Measurements from ENCODE around the gene DGKH. TPM values are rescaled to one million over a fixed set of nuclear protein-coding genes. Genes with fewer than 3 reads are reported as not detected.

DGKH gene
- total RNA-seq, 4 donors from 2014 or later: 15.0 to 20.8 (median 17.1) TPM

DNA sequence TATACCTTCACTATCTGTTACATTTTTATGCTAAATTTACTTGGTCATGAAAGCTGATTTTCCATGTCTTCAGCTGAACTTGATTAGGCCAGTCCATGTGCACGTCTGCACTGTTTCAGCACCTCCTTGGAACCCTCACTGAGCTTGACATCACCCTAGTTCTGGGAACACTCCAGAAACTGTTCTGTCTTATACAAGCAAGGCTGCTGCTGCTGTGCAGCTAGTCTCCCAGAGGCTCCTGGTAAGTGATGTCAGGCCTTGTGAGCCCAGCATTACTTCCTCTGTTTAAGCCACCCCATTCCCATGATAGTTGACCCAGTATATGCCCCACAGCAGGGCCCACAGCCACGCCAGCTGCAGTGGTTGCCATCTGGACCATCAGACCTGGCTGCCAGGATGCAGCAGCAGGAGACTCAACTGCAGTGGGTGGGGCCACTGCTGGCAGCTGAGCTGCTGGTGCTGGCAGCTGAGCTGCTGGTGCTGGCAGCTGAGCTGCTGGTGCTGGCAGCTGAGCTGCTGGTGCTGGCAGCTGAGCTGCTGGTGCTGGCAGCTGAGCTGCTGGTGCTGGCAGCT is 133.0 kb downstream of the DGKH start:
- Histone ChIP-seq H3K4me3 (no peak overlapping the region), H3K4me1 (no peaks in the 10 kb centered on the region), H3K36me3 (peaks cover 0 to 30% (median 9%) of the 10 kb centered on the region in 4 donors), H3K9me3 (no peaks in the 10 kb centered on the region), H3K27ac (replicated peaks in 1 of 4) (no peak overlapping the region), H3K27me3 (no peaks in the 10 kb centered on the region)
- 63% methylated on average over 1 of the region's 2 CpGs for WGBS
- no peak for DNase-seq (ENCODE audit: extremely low spot score)
- TF ChIP-seq POLR2A (IDR thresholded peaks at IDR 0.05; ENCODE audit: low read depth) (no peak), POLR2AphosphoS5 (IDR thresholded peaks at IDR 0.05) (no peak), EP300 (IDR thresholded peaks at IDR 0.05) (no peak)
- TF ChIP-seq, protein P1, sequence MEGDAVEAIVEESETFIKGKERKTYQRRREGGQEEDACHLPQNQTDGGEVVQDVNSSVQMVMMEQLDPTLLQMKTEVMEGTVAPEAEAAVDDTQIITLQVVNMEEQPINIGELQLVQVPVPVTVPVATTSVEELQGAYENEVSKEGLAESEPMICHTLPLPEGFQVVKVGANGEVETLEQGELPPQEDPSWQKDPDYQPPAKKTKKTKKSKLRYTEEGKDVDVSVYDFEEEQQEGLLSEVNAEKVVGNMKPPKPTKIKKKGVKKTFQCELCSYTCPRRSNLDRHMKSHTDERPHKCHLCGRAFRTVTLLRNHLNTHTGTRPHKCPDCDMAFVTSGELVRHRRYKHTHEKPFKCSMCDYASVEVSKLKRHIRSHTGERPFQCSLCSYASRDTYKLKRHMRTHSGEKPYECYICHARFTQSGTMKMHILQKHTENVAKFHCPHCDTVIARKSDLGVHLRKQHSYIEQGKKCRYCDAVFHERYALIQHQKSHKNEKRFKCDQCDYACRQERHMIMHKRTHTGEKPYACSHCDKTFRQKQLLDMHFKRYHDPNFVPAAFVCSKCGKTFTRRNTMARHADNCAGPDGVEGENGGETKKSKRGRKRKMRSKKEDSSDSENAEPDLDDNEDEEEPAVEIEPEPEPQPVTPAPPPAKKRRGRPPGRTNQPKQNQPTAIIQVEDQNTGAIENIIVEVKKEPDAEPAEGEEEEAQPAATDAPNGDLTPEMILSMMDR (IDR thresholded peaks at IDR 0.05): no peak
- intact Hi-C loops (cut with DNase I): no loop called here

DNA sequence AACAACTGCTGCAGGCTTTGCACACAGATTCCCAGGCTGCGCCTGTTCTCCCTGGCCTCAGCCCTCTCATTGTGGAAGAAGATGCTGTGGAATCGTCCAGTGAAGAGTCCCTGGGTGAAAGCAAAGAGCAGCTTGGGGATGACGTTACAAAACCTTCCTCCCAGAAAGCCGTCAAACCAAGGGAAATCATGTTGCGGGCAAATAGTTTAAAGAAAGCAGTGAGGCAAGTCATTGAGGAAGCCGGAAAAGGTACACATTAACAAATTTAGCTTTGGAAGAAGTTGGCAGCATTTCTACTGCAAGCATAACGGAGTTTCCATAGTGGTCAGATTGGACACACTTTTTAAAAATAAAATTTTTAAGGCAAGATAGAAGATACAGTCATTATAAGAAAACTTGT is 140.6 kb downstream of the DGKH start:
- Histone ChIP-seq H3K27ac (replicated peaks in 1 of 4) (no peak overlapping the region), H3K27me3 (no peaks in the 10 kb centered on the region), H3K4me3 (no peak overlapping the region), H3K9me3 (no peaks in the 10 kb centered on the region), H3K4me1 (no peaks in the 10 kb centered on the region), H3K36me3 (peaks cover 13 to 65% (median 38%) of the 10 kb centered on the region in 4 donors)
- DNase-seq (ENCODE audit: extremely low spot score): no peak
- TF ChIP-seq POLR2A (IDR thresholded peaks at IDR 0.05; ENCODE audit: low read depth) (no peak), POLR2AphosphoS5 (IDR thresholded peaks at IDR 0.05) (no peak), EP300 (IDR thresholded peaks at IDR 0.05) (no peak)
- TF ChIP-seq, protein P1 (IDR thresholded peaks at IDR 0.05): no peak
- WGBS: 93% methylated on average over 7 of the region's 7 CpGs
- intact Hi-C loops (cut with DNase I): no loop called here

DNA sequence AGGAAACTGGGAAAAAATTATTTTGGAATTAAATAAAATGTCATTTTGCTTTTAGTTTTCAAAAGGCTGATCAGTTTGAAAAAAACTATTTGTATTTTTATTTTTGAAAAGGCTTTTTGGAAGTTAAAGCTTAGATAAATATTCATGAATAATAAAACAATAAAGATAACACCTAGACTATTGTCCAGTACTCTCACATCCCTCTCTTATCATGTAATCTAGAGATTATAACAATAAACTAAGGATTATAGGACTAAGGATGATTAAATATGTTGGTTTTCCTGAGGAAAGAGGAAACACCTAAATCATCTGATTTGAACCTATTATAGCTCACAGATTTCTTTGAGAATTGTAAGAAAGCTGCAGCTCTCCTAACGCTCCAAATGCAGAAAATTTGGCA is 142.1 kb downstream of the DGKH start:
- Histone ChIP-seq H3K9me3 (no peaks in the 10 kb centered on the region), H3K27ac (replicated peaks in 1 of 4) (no peak overlapping the region), H3K27me3 (no peaks in the 10 kb centered on the region), H3K4me3 (no peak overlapping the region), H3K36me3 (peaks cover 21 to 78% (median 52%) of the 10 kb centered on the region in 4 donors), H3K4me1 (no peaks in the 10 kb centered on the region)
- DNase-seq (ENCODE audit: extremely low spot score): no peak
- TF ChIP-seq EP300 (IDR thresholded peaks at IDR 0.05): no peak
- TF ChIP-seq POLR2A (IDR thresholded peaks at IDR 0.05; ENCODE audit: low read depth): no peak
- TF ChIP-seq POLR2AphosphoS5 (IDR thresholded peaks at IDR 0.05): no peak
- intact Hi-C loops (cut with DNase I): no loop called here
- WGBS: 100% methylated on average over 1 of the region's 1 CpG

DNA sequence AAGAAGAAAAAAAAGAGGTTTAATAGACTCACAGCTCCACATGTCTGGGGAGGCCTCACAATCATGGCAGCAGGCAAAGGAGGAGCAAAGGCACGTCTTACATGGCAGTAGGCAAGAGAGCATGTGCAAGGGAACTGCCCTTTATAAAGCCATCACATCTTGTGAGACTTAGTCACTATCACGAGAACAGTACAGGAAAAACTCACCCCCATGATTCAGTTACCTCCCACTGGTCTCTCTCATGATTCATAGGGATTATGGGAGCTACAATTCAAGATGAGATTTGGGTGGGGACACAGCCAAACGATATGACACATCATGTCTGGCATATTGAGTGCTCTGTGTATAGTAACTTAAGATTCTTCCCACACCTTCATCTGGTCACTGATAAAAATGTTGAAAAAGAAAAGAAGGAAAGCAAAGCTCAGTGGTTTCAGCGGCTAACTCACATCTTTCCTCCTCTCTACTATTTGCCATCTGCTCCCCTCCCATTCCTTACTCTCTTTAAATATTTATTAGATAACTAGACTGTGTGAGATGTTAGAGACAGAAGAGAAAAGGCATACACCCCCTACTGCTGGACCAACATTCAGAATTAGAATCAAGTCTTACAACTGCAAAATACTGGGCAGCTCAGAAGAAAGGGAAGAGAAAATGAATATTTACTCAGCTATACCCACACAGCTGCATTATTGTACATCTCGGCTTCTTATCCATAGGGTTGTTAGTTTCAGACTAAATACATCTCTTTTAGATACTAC is 163.4 kb downstream of the DGKH start:
- H3K4me1 ChIP-seq: no peaks in the 10 kb centered on the region
- DNase-seq (ENCODE audit: extremely low spot score): no peak
- intact Hi-C loops (cut with DNase I): no loop called here
- no peaks in the 10 kb centered on the region for H3K27me3 ChIP-seq
- no peak for TF ChIP-seq POLR2A (IDR thresholded peaks at IDR 0.05; ENCODE audit: low read depth)
- TF ChIP-seq EP300 (IDR thresholded peaks at IDR 0.05): no peak
- TF ChIP-seq POLR2AphosphoS5 (IDR thresholded peaks at IDR 0.05): no peak
- TF ChIP-seq, protein P1 (IDR thresholded peaks at IDR 0.05): no peak
- no peaks in the 10 kb centered on the region for H3K9me3 ChIP-seq
- H3K27ac ChIP-seq (replicated peaks in 1 of 4): no peak overlapping the region
- H3K36me3 ChIP-seq: peaks cover 15 to 75% (median 43%) of the 10 kb centered on the region in 4 donors
- WGBS: 86% methylated on average over 5 of the region's 5 CpGs
- H3K4me3 ChIP-seq: no peak overlapping the region

DNA sequence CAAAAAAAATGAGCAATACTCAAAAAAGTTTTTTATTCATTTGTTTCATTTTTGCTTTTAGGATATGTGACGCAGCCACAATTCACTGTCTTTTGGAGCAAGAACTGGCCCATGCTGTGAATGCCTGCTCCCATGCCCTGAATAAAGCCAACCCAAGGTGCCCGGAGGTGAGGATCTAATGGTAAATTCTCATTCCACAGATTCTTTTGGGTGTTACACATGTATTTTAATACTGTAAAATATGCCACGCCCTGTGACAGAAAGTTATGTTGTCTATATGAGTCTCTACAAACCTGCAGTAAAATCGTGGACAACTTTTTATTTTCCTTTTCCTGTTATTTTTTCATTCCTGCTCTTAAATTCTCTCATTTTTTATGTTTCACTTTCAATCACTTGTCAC is 166.0 kb downstream of the DGKH start:
- H3K4me3 ChIP-seq: no peak overlapping the region
- H3K27ac ChIP-seq (replicated peaks in 1 of 4): no peak overlapping the region
- no peaks in the 10 kb centered on the region for H3K4me1 ChIP-seq
- TF ChIP-seq EP300 (IDR thresholded peaks at IDR 0.05): no peak
- TF ChIP-seq POLR2AphosphoS5 (IDR thresholded peaks at IDR 0.05): no peak
- no peak for TF ChIP-seq POLR2A (IDR thresholded peaks at IDR 0.05; ENCODE audit: low read depth)
- TF ChIP-seq, protein P1 (IDR thresholded peaks at IDR 0.05): no peak
- no peak for DNase-seq (ENCODE audit: extremely low spot score)
- intact Hi-C loops (cut with DNase I): no loop called here
- H3K27me3 ChIP-seq: no peaks in the 10 kb centered on the region
- H3K36me3 ChIP-seq: peaks cover 13 to 73% (median 39%) of the 10 kb centered on the region in 4 donors
- 91% methylated on average over 4 of the region's 4 CpGs for WGBS
- no peaks in the 10 kb centered on the region for H3K9me3 ChIP-seq

Measured in esophagus muscularis mucosa (tissue), 4 donors.